ENCODE data around the gene TEX29. TPM values are rescaled to one million over a fixed set of nuclear protein-coding genes. Genes with fewer than 3 reads are reported as not detected.

Gene TEX29
- total RNA-seq, 4 donors from 2014 or later = not detected

GRCh38 chr13:111337206-111337605 is 16.8 kb downstream of the TEX29 start:
- 57 to 73% methylated on average over 4 of the region's 4 CpGs for WGBS, 2 donors
- no peak overlapping the region for H3K4me3 ChIP-seq (ENCODE audit: low read depth, poor library complexity, severe bottlenecking)
- peak in 1 of 2 donors; percentile 29 for DNase-seq (ENCODE audit: low spot score in 2 of 2)
- TF ChIP-seq POLR2A (IDR thresholded peaks at IDR 0.05) (no peak), CTCF (IDR thresholded peaks at IDR 0.05) (no peak)
- intact Hi-C loops (cut with DNase I; ENCODE audit: low total_unique reads) = no loop called here

DNA sequence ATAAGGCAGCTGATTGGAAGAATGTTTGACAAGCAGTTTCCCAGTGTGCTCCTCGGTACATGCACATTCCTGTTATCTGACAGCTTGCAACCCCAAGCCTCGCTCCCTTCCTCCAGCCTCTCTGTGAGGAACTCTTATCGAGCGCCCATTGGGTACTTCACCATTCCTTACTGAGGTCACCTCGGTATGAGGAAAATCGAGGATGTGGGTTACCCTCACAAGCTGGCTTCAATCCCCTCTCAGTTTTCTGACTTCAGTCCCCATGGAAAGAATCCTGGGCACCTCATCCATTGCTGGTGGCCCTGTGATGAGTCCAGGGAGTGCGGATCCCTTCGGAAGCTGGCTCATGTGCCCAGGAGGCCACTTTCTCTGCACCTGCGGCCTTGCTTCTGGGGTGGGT is 17.3 kb downstream of the TEX29 start:
- WGBS, 2 donors = 83 to 94% methylated on average over 9 of the region's 9 CpGs
- TF ChIP-seq CTCF (IDR thresholded peaks at IDR 0.05) (no peak), POLR2A (IDR thresholded peaks at IDR 0.05) (no peak)
- intact Hi-C loops (cut with DNase I; ENCODE audit: low total_unique reads) = no loop called here
- peak in 1 of 2 donors; percentile 26 for DNase-seq (ENCODE audit: low spot score in 2 of 2)
- no peak overlapping the region for H3K4me3 ChIP-seq (ENCODE audit: low read depth, poor library complexity, severe bottlenecking)

GRCh38 chr13:111338841-111339240 is 18.4 kb downstream of the TEX29 start:
- peak in 1 of 2 donors; percentile 48 for DNase-seq (ENCODE audit: low spot score in 2 of 2)
- WGBS, 2 donors = 90 to 92% methylated on average over 10 to 11 of the region's 11 CpGs

DNA sequence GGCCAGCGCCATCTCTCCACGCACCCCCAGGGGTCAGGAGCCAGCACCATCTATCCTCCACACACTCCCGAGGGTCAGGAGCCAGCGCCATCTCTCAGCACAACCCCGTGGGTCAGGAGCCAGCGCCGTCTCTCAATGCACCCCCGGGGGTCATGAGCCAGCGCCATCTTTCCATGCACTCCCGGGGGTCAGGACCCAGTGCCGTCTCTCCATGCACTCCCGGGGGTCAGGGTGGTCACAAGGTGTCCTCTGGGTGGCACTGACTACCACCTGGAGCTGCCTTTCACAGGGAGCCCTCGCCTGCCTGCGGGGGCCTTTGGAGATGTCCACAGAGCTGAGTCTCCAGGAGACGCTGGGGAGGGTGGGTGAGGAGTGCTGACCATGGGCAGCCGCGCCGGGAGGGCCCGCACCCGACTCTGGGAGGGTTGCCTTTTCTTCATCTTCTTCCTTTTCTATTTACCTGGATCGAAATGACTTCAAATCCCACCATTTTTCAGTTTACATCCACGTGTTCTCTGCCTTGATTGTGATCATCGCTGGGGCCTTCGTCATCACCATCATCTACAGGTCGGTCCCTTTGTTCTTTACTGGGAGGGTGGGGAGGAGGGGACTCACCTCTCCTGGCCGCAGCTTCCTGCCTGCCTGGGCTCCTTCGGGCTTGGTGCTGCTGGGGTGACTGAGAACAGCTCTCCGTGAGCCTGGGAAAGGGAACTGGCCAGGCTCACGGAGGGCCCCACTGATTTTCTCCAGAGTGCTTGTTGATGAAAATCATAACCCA is 19.1 kb downstream of the TEX29 start:
- no peak overlapping the region for H3K4me3 ChIP-seq (ENCODE audit: low read depth, poor library complexity, severe bottlenecking)
- TF ChIP-seq CTCF (IDR thresholded peaks at IDR 0.05) (no peak), POLR2A (IDR thresholded peaks at IDR 0.05) (no peak)
- intact Hi-C loops (cut with DNase I; ENCODE audit: low total_unique reads) = no loop called here
- WGBS, 2 donors = 91 to 92% methylated on average over 29 of the region's 29 CpGs
- peak in 1 of 2 donors; percentile 66 for DNase-seq (ENCODE audit: low spot score in 2 of 2)

More at GRCh38 chr13:111338841-111339240, 18.4 kb downstream of the TEX29 start:
- H3K4me3 ChIP-seq (ENCODE audit: low read depth, poor library complexity, severe bottlenecking) = no peak overlapping the region
- TF ChIP-seq POLR2A (IDR thresholded peaks at IDR 0.05) = no peak
- intact Hi-C loops (cut with DNase I; ENCODE audit: low total_unique reads) = no loop called here

DNA sequence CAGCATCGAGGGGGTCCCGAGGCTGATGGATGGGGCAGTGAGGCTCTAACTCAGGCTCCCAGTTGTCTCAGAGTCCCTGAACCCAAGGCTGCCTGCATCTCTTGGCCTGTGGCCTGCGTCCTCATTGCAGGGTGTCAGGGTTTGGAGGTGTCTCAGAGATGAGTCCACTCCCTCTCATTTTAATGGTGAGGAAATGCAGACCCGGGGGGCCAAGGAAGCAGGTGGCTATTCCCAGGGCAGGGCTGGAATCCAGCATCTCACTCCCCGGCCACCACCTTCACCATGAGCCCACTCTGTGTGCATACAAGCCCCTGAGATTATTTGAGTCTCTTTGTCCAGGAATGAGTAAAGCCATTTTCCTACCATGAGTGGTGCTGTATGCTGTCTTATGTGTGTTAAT is 21.4 kb downstream of the TEX29 start:
- H3K4me3 ChIP-seq (ENCODE audit: low read depth, poor library complexity, severe bottlenecking) = no peak overlapping the region
- TF ChIP-seq CTCF (IDR thresholded peaks at IDR 0.05) (no peak), POLR2A (IDR thresholded peaks at IDR 0.05) (no peak)
- intact Hi-C loops (cut with DNase I; ENCODE audit: low total_unique reads) = no loop called here
- peak in 1 of 2 donors; percentile 78 for DNase-seq (ENCODE audit: low spot score in 2 of 2)
- WGBS, 2 donors = 85 to 93% methylated on average over 5 of the region's 5 CpGs

GRCh38 chr13:111342721-111343120 is 22.3 kb downstream of the TEX29 start:
- intact Hi-C loops (cut with DNase I; ENCODE audit: low total_unique reads) = no loop called here
- DNase-seq (ENCODE audit: low spot score in 2 of 2) = peak in 1 of 2 donors; percentile 57
- TF ChIP-seq POLR2A (IDR thresholded peaks at IDR 0.05) (no peak), CTCF (IDR thresholded peaks at IDR 0.05) (no peak)
- 87 to 95% methylated on average over 9 of the region's 9 CpGs for WGBS, 2 donors
- no peak overlapping the region for H3K4me3 ChIP-seq (ENCODE audit: low read depth, poor library complexity, severe bottlenecking)
